DND-41 (cell line): ENCODE data around the gene SERPINA12.

Experiments
- EZH2 ChIP-seq: IDR thresholded peaks from 3 replicates; pipeline ENCODE4 v1.6.1; 2012; ENCODE audit warnings: borderline replicate concordance, low read depth, mild to moderate bottlenecking, moderate library complexity, low read length, inconsistent platforms; ENCODE audit not compliant: severe bottlenecking
- TF ChIP-seq, protein P1 (sequence below): IDR thresholded peaks from 2 replicates; pipeline ENCODE4 v1.5.1; 2012; ENCODE audit warnings: borderline replicate concordance, low read length, moderate library complexity, mild to moderate bottlenecking; ENCODE audit not compliant: poor library complexity, severe bottlenecking; ENCODE audit errors: extremely low read depth

DNA sequence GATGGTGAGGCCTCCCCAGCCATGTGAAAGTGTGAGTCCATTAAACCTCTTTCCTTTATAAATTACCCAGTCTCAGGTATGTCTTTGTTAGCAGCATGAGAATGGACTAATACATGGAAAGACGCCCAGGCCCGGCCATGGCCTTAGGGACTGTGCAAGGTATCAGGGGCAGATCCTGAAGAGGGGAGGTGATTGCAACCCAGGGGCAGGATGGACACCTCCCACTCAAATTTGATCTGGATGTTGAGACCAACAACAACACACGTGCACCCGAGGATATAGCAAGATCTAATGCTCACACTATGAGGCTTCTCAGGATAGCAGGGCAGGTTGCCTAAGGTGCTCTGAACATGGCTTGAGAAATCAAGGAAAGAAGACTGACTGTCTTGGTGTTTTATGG is 38.5 kb upstream of the SERPINA12 start:
- TF ChIP-seq, protein P1, sequence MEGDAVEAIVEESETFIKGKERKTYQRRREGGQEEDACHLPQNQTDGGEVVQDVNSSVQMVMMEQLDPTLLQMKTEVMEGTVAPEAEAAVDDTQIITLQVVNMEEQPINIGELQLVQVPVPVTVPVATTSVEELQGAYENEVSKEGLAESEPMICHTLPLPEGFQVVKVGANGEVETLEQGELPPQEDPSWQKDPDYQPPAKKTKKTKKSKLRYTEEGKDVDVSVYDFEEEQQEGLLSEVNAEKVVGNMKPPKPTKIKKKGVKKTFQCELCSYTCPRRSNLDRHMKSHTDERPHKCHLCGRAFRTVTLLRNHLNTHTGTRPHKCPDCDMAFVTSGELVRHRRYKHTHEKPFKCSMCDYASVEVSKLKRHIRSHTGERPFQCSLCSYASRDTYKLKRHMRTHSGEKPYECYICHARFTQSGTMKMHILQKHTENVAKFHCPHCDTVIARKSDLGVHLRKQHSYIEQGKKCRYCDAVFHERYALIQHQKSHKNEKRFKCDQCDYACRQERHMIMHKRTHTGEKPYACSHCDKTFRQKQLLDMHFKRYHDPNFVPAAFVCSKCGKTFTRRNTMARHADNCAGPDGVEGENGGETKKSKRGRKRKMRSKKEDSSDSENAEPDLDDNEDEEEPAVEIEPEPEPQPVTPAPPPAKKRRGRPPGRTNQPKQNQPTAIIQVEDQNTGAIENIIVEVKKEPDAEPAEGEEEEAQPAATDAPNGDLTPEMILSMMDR, result no peak
- TF ChIP-seq EZH2, result no peak
